PC-9 (cell line): ENCODE results near the gene DNAJC7. TPM values are rescaled to one million over a fixed set of nuclear protein-coding genes. Genes with fewer than 3 reads are reported as not detected.

Experiments
- BruUV-seq: library from RNA; stranded (reverse); fragments of 400-500 nt; replicated peaks from 2 replicates; lab custom pipeline; 2021; lab: Mats Ljungman, UMichigan
- CTCF ChIA-PET: fragments of 300-600 bp; sonication (Branson Sonifier 250); formaldehyde crosslinking; loops from one replicate; lab custom pipeline; 2022; ENCODE audit warnings: antibody characterized with exemption; lab: Charles Lee
- POLR2A ChIA-PET: fragments of 300-600 bp; sonication (Branson Sonifier 250); formaldehyde crosslinking; loops from one replicate; lab custom pipeline; 2022; ENCODE audit warnings: antibody characterized with exemption; ENCODE audit not compliant: unreplicated experiment; lab: Charles Lee
- DNase-seq, 2 experiments: peaks; one replicate each; pipeline versions ENCODE4 v3.0.0 to v3.0.0-alpha.2; 2015 to 2022; ENCODE audit warnings: mixed read lengths in 1 of 2
- H2AFZ ChIP-seq: fragments of 200-600 bp; sonication (generic); 2 replicates; pipeline ENCODE4 v1.8.1; 2017; ENCODE audit warnings: antibody characterized with exemption
- H3F3A ChIP-seq: fragments of 200-600 bp; sonication (generic); 2 replicates; pipeline ENCODE4 v1.8.1; 2017; ENCODE audit warnings: antibody characterized with exemption, mild to moderate bottlenecking, low read depth; ENCODE audit not compliant: insufficient read depth
- H3K27ac ChIP-seq: fragments of 200-600 bp; sonication (generic); 2 replicates; pipeline ENCODE4 v1.6.1; 2016; ENCODE audit warnings: mixed run types
- H3K27me3 ChIP-seq: fragments of 200-600 bp; sonication (generic); 2 replicates; pipeline ENCODE4 v1.6.1; 2016; ENCODE audit warnings: low read depth, mixed run types; ENCODE audit not compliant: insufficient read depth
- H3K36me3 ChIP-seq: fragments of 200-600 bp; sonication (generic); 2 replicates; pipeline ENCODE4 v1.6.1; 2016; ENCODE audit warnings: low read depth, mixed run types
- H3K4me1 ChIP-seq: fragments of 200-600 bp; sonication (generic); replicated peaks from 2 replicates; pipeline ENCODE4 v1.6.1; 2016; ENCODE audit warnings: mixed run types; ENCODE audit not compliant: insufficient read depth
- H3K4me2 ChIP-seq: fragments of 200-600 bp; sonication (generic); 2 replicates; pipeline ENCODE4 v1.6.1; 2017; ENCODE audit warnings: mixed run types
- H3K4me3 ChIP-seq: fragments of 200-600 bp; sonication (generic); 2 replicates; pipeline ENCODE4 v1.6.1; 2016; ENCODE audit warnings: mixed run types
- H3K79me2 ChIP-seq: fragments of 200-600 bp; sonication (generic); 2 replicates; pipeline ENCODE4 v1.6.1; 2017; ENCODE audit warnings: low read depth, mixed run types
- H3K9me2 ChIP-seq: fragments of 200-600 bp; sonication (generic); 2 replicates; pipeline ENCODE4 v1.8.1; 2017; ENCODE audit warnings: mild to moderate bottlenecking; ENCODE audit not compliant: insufficient read depth
- H3K9me3 ChIP-seq: fragments of 200-600 bp; sonication (generic); 2 replicates; pipeline ENCODE4 v1.8.1; 2016; ENCODE audit warnings: low read depth; ENCODE audit not compliant: insufficient read depth
- H4K20me1 ChIP-seq: fragments of 200-600 bp; sonication (generic); 2 replicates; pipeline ENCODE4 v1.8.1; 2017; ENCODE audit not compliant: insufficient read depth
- CTCF ChIP-seq: fragments of 200-600 bp; sonication (generic); conservative IDR thresholded peaks from 2 replicates; pipeline ENCODE4 v1.6.1; 2017; ENCODE audit warnings: mixed run types, antibody characterized with exemption, mild to moderate bottlenecking, moderate library complexity
- EZH2 ChIP-seq: fragments of 200-600 bp; sonication (generic); IDR thresholded peaks from 2 replicates; pipeline ENCODE4 v1.8.0; 2017; ENCODE audit warnings: antibody characterized with exemption, low read depth
- intact Hi-C: fragments of 100-400 bp; cut with micrococcal nuclease; formaldehyde crosslinking; loops from one replicate; pipeline ENCODE4 v1.10.0; 2022; ENCODE audit not compliant: unreplicated experiment
- total RNA-seq: library from RNA; stranded (reverse); gene quantifications from 2 replicates; pipeline ENCODE4 v1.2.3, GENCODE V29; 2021

DNAJC7 gene
- total RNA-seq, 1 experiment from 2014 or later = 96.1 TPM

- ChIA-PET CTCF (no interaction called here), POLR2A (no interaction called here)
- Histone ChIP-seq H3K9me2 (no peaks in the 10 kb centered on the region), H2AFZ (no peak overlapping the region), H3K27ac (no peak overlapping the region), H3K4me2 (no peak overlapping the region), H4K20me1 (no peaks in the 10 kb centered on the region), H3K79me2 (no peaks in the 10 kb centered on the region), H3K9me3 (no peaks in the 10 kb centered on the region), H3K27me3 (no peaks in the 10 kb centered on the region), H3K4me3 (no peak overlapping the region), H3F3A (no peaks in the 10 kb centered on the region), H3K36me3 (no peaks in the 10 kb centered on the region), H3K4me1 (no peaks in the 10 kb centered on the region)
- TF ChIP-seq CTCF = no peak
- no peak for TF ChIP-seq EZH2
- BruUV-seq = no TSS peak
- intact Hi-C loops = no loop called here
- no peak for DNase-seq
Measured at GRCh38 chr17:42061646-42062487, 44.6 kb upstream of the DNAJC7 start.

- BruUV-seq = no TSS peak
- no peaks in the 10 kb centered on the region for H3K9me3 ChIP-seq
- CTCF ChIA-PET = no interaction called here
- H3K4me2 ChIP-seq = no peak overlapping the region
- 0 out of 2 replicates have a peak, but pooled peaks cover 2% of the 10 kb centered on the region for H3K27me3 ChIP-seq
- H3K4me3 ChIP-seq = no peak overlapping the region
- H3K9me2 ChIP-seq = no peaks in the 10 kb centered on the region
- intact Hi-C loops = no loop called here
- no peak for DNase-seq
- no peaks in the 10 kb centered on the region for H3K79me2 ChIP-seq
- H3K4me1 ChIP-seq = no peaks in the 10 kb centered on the region
- TF ChIP-seq CTCF (no peak), EZH2 (no peak)
- no peaks in the 10 kb centered on the region for H3F3A ChIP-seq
- no peaks in the 10 kb centered on the region for H4K20me1 ChIP-seq
- H3K27ac ChIP-seq = no peak overlapping the region
- POLR2A ChIA-PET = no interaction called here
- no peak overlapping the region for H2AFZ ChIP-seq
- H3K36me3 ChIP-seq = no peaks in the 10 kb centered on the region
Measured at GRCh38 chr17:42060231-42060630, 43.0 kb upstream of the DNAJC7 start.

GRCh38 chr17:42059815-42060214 lies 42.6 kb upstream of the DNAJC7 start:
- Histone ChIP-seq H3K4me1 (no peaks in the 10 kb centered on the region), H3F3A (no peaks in the 10 kb centered on the region), H3K4me2 (no peak overlapping the region), H3K9me3 (no peaks in the 10 kb centered on the region), H3K27ac (no peak overlapping the region), H3K27me3 (0 out of 2 replicates have a peak, but pooled peaks cover 6% of the 10 kb centered on the region), H3K9me2 (no peaks in the 10 kb centered on the region), H3K36me3 (no peaks in the 10 kb centered on the region), H3K4me3 (no peak overlapping the region), H3K79me2 (no peaks in the 10 kb centered on the region), H2AFZ (no peak overlapping the region), H4K20me1 (no peaks in the 10 kb centered on the region)
- CTCF ChIA-PET = no interaction called here
- POLR2A ChIA-PET = no interaction called here
- DNase-seq = no peak
- no TSS peak for BruUV-seq
- TF ChIP-seq CTCF (no peak), EZH2 (no peak)
- intact Hi-C loops = no loop called here
